HEK293 (cell line): ENCODE measurements around the gene KIAA1328.

ENCODE experiments used
- KLF16 ChIP-seq: fragments of 450-650 bp; formaldehyde crosslinking; IDR thresholded peaks from 2 replicates; pipeline ENCODE4 v1.5.1; 2017; ENCODE audit warnings: missing biosample characterization, missing genetic modification characterization
- ZNF169 ChIP-seq: fragments of 450-650 bp; formaldehyde crosslinking; IDR thresholded peaks from 2 replicates; pipeline ENCODE4 v1.5.1; 2016; ENCODE audit warnings: missing biosample characterization, missing genetic modification characterization
- ZNF624 ChIP-seq: fragments of 450-650 bp; formaldehyde crosslinking; IDR thresholded peaks from 2 replicates; pipeline ENCODE4 v1.5.1; 2017; ENCODE audit warnings: missing biosample characterization, missing genetic modification characterization
- TF ChIP-seq, protein P1 (sequence below): fragments of 450-650 bp; formaldehyde crosslinking; IDR thresholded peaks from 2 replicates; pipeline ENCODE4 v1.5.1; 2016; ENCODE audit warnings: missing biosample characterization, missing genetic modification characterization

DNA sequence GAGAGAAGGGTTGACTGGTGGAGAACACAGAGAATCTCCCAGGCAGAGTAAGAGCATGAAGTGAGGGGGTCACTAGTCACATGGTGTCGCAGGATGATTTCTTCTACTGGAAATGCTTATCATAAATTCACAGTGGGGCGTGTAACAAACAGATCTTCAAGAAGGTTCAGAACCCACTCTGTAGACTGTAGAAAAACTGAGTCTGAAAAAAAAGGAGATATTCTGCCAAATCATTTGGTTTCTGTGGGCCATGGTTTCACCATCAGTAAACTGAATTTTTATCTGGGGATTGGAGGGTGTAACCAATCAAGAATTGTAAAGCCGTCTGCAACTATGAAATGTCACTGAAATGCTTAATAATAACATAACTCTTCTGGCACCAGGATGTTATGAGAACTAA is 15.1 kb upstream of the KIAA1328 start:
- TF ChIP-seq KLF16 (no peak), ZNF624 (tag by site-specific recombination) (no peak), ZNF169 (tag by site-specific recombination) (no peak)
- TF ChIP-seq, protein P1, sequence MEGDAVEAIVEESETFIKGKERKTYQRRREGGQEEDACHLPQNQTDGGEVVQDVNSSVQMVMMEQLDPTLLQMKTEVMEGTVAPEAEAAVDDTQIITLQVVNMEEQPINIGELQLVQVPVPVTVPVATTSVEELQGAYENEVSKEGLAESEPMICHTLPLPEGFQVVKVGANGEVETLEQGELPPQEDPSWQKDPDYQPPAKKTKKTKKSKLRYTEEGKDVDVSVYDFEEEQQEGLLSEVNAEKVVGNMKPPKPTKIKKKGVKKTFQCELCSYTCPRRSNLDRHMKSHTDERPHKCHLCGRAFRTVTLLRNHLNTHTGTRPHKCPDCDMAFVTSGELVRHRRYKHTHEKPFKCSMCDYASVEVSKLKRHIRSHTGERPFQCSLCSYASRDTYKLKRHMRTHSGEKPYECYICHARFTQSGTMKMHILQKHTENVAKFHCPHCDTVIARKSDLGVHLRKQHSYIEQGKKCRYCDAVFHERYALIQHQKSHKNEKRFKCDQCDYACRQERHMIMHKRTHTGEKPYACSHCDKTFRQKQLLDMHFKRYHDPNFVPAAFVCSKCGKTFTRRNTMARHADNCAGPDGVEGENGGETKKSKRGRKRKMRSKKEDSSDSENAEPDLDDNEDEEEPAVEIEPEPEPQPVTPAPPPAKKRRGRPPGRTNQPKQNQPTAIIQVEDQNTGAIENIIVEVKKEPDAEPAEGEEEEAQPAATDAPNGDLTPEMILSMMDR (tag by site-specific recombination): no peak
